HFFc6 (cell line): ENCODE results near the gene FSCB. TPM values are rescaled to one million over a fixed set of nuclear protein-coding genes. Genes with fewer than 3 reads are reported as not detected.
"Not testable (repeated sequence)": the region's sequence is repeated elsewhere in the genome, so short reads cannot be mapped to it uniquely, and the experiment has no call there.

Experiments used
- DNase-seq: peaks from one replicate; pipeline ENCODE4 v3.0.0-alpha.2; 2018
- H3K27ac Mint-ChIP-seq: 2 replicates; pipeline ENCODE4 v1.8.0; 2020; ENCODE audit warnings: mild to moderate bottlenecking, mixed read lengths
- H3K27me3 Mint-ChIP-seq: 2 replicates; pipeline ENCODE4 v1.8.0; 2021; ENCODE audit warnings: mild to moderate bottlenecking, moderate library complexity, mixed read lengths; ENCODE audit not compliant: insufficient read depth
- H3K36me3 Mint-ChIP-seq: 2 replicates; pipeline ENCODE4 v1.8.0; 2021; ENCODE audit warnings: low read depth, mixed read lengths
- H3K4me1 Mint-ChIP-seq: 2 replicates; pipeline ENCODE4 v1.8.0; 2020; ENCODE audit warnings: low read depth, mixed read lengths
- H3K4me3 Mint-ChIP-seq: 2 replicates; pipeline ENCODE4 v1.8.0; 2020; ENCODE audit warnings: mild to moderate bottlenecking, moderate library complexity, mixed read lengths
- H3K9me3 Mint-ChIP-seq: 2 replicates; pipeline ENCODE4 v1.8.0; 2020; ENCODE audit warnings: mild to moderate bottlenecking, mixed read lengths
- CTCF ChIP-seq: fragments of 200-600 bp; sonication (generic); IDR thresholded peaks from 2 replicates; pipeline ENCODE4 v1.5.0; 2021; ENCODE audit warnings: antibody characterized with exemption, mild to moderate bottlenecking
- total RNA-seq, 6 experiments: library from RNA; stranded (reverse); fragmentation: NEBNext Ultra II Directional; extraction: Animal tissue kit (Norgen Biotek cat#: 25700); gene quantifications; 2 replicates in 1 of 6; 3 replicates in 5 of 6; pipeline ENCODE4 v1.2.3, GENCODE V29; 2021

The FSCB gene
- total RNA-seq, 6 experiments from 2014 or later, result not detected

- Mint-ChIP-seq H3K27ac (no peak overlapping the region), H3K4me3 (no peak overlapping the region), H3K27me3 (no peaks in the 10 kb centered on the region), H3K9me3 (peaks cover 46% of the 10 kb centered on the region), H3K36me3 (no peaks in the 10 kb centered on the region), H3K4me1 (no peaks in the 10 kb centered on the region)
- DNase-seq, result no peak
- no peak for TF ChIP-seq CTCF
Measured at GRCh38 chr14:44525237-44525636, 18.2 kb upstream of the FSCB start.

- H3K4me3 Mint-ChIP-seq, DNase-seq, H3K27ac Mint-ChIP-seq, H3K4me1 Mint-ChIP-seq, H3K36me3 Mint-ChIP-seq, H3K27me3 Mint-ChIP-seq: not testable (repeated sequence)
- peaks cover 73% of the 10 kb centered on the region for H3K9me3 Mint-ChIP-seq
Measured at GRCh38 chr14:44515668-44516067, 8.6 kb upstream of the FSCB start.

DNA sequence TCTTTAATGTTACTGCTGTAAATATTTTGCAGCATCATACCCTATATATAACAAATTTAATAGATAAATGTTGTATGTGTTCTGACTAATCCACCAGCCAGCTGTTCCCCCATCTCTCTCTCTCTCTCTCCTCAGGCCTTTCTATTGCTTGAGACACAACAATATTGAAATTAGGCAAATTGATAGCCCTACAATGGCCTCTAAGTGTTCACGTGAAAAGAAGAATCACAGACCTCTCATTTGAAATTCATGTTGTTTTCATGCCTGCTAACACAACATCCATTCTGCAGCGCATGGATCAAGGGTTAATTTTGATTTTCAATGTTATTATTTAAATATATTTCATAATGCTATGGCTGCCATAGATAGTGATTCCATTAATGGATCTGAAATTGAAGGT, 1.8 kb upstream of the FSCB start:
- no peaks in the 10 kb centered on the region for H3K36me3 Mint-ChIP-seq
- H3K4me3 Mint-ChIP-seq, result no peak overlapping the region
- DNase-seq, result no peak
- H3K9me3 Mint-ChIP-seq, result peaks cover 40% of the 10 kb centered on the region
- no peaks in the 10 kb centered on the region for H3K27me3 Mint-ChIP-seq
- H3K4me1 Mint-ChIP-seq, result no peaks in the 10 kb centered on the region
- no peak for TF ChIP-seq CTCF
- no peak overlapping the region for H3K27ac Mint-ChIP-seq

- Mint-ChIP-seq H3K4me1 (no peaks in the 10 kb centered on the region), H3K36me3 (no peaks in the 10 kb centered on the region), H3K9me3 (peaks cover 22% of the 10 kb centered on the region), H3K27ac (no peak overlapping the region), H3K27me3 (no peaks in the 10 kb centered on the region), H3K4me3 (no peak overlapping the region)
- no peak for TF ChIP-seq CTCF
- DNase-seq, result no peak
Measured at GRCh38 chr14:44505588-44505987, 1.5 kb downstream of the FSCB start.

DNA sequence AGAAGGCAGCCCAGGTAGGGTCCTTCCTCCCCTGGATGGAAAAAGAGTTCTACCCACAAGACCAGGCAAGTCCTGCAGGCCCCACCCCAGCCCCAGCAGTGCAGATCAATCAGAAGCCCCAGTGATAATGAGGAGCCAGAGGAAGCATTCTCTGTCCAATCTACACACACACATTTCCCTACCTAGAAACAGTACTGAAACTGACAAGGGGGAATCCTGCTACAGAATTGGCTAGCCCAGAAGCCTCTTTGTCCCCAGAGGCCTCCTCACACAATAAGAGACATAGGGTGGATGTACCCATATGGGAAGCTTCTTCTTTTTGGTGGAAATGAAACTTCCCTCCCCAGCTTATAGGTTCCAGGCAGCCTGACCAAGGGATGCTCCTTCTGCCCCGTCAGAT, 9.9 kb downstream of the FSCB start:
- H3K27ac Mint-ChIP-seq, result no peak overlapping the region
- no peak for TF ChIP-seq CTCF
- H3K36me3 Mint-ChIP-seq, result no peaks in the 10 kb centered on the region; the same call in 1 of the 2 replicates
- no peaks in the 10 kb centered on the region for H3K4me1 Mint-ChIP-seq
- no peak overlapping the region for H3K4me3 Mint-ChIP-seq
- peaks cover 56% of the 10 kb centered on the region for H3K9me3 Mint-ChIP-seq
- DNase-seq, result no peak
- H3K27me3 Mint-ChIP-seq, result no peaks in the 10 kb centered on the region

GRCh38 chr14:44494137-44494536, 12.9 kb downstream of the FSCB start:
- no peak for TF ChIP-seq CTCF
- H3K4me3 Mint-ChIP-seq, result no peak overlapping the region
- H3K36me3 Mint-ChIP-seq, result no peaks in the 10 kb centered on the region; the same call in 1 of the 2 replicates
- H3K27me3 Mint-ChIP-seq, result no peaks in the 10 kb centered on the region
- peaks cover 49% of the 10 kb centered on the region for H3K9me3 Mint-ChIP-seq
- no peak overlapping the region for H3K27ac Mint-ChIP-seq
- DNase-seq, result no peak
- H3K4me1 Mint-ChIP-seq, result no peaks in the 10 kb centered on the region
